Measurements from ENCODE around the gene ZCCHC24.

DNA sequence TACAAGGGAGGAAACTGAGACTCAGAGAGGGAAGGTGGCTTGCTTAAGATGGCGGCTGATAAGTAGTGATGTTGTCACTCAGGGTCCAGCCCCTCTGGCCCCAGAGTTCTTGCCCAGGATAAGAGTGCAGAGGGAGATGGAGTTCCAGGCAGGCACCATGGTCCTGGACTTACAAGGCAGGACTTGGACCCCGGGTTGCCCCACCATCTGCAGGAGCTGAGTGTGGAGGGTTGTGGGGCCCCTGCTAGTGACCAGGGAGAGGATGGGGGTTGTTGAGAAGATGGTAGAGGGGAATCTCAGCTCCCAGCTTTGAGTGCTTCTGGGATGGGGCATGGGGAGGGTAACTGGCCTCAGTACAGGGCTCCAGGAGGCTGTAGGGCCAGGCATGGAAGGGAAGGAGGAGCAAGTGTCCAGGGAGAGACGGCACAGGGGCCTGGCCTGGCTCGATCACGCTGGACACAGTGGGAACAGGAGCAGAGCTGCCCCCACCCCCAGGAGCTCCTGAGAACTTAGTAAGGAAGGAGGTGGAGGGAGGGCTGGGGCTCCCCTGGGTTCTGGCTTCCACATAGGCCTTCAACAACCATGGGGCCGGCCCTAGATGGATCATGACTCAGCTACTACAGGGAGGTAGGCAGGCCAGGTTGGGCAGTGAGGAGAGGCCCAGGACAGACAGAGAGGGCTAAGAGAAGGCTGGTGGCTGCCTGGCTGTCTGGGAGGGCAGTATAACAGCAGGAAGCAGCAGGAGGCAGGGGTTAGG, 69.9 kb downstream of the ZCCHC24 start:
- TF ChIP-seq, protein P1, sequence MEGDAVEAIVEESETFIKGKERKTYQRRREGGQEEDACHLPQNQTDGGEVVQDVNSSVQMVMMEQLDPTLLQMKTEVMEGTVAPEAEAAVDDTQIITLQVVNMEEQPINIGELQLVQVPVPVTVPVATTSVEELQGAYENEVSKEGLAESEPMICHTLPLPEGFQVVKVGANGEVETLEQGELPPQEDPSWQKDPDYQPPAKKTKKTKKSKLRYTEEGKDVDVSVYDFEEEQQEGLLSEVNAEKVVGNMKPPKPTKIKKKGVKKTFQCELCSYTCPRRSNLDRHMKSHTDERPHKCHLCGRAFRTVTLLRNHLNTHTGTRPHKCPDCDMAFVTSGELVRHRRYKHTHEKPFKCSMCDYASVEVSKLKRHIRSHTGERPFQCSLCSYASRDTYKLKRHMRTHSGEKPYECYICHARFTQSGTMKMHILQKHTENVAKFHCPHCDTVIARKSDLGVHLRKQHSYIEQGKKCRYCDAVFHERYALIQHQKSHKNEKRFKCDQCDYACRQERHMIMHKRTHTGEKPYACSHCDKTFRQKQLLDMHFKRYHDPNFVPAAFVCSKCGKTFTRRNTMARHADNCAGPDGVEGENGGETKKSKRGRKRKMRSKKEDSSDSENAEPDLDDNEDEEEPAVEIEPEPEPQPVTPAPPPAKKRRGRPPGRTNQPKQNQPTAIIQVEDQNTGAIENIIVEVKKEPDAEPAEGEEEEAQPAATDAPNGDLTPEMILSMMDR (IDR thresholded peaks at IDR 0.05; ENCODE audit: low read length), result no peak
- no peak for TF ChIP-seq EZH2 (IDR thresholded peaks at IDR 0.05; ENCODE audit: borderline replicate concordance, low read length)
